MM.1S (cell line): ENCODE data around the gene MAGI1.

Experiments
- DNase-seq: peaks from one replicate; pipeline ENCODE4 v3.0.0-alpha.2; 2015
- H2AFZ ChIP-seq: fragments of 300-600 bp; sonication (generic); 2 replicates; pipeline ENCODE4 v1.6.0; 2016; ENCODE audit warnings: antibody characterized with exemption, low read length
- H3F3A ChIP-seq: fragments of 300-600 bp; sonication (generic); 2 replicates; pipeline ENCODE4 v1.6.1; 2016; ENCODE audit warnings: mild to moderate bottlenecking, antibody characterized with exemption, low read length, moderate library complexity, mixed read lengths; ENCODE audit not compliant: insufficient read depth
- H3K27ac ChIP-seq: fragments of 300-600 bp; sonication (generic); 2 replicates; pipeline ENCODE4 v1.5.1; 2016; ENCODE audit warnings: mild to moderate bottlenecking, low read length
- H3K27me3 ChIP-seq: fragments of 300-600 bp; sonication (generic); replicated peaks from 2 replicates; pipeline ENCODE4 v1.6.0; 2016; ENCODE audit warnings: low read length; ENCODE audit not compliant: insufficient read depth
- H3K36me3 ChIP-seq: fragments of 300-600 bp; sonication (generic); replicated peaks from 2 replicates; pipeline ENCODE4 v1.6.1; 2016; ENCODE audit warnings: mild to moderate bottlenecking, low read length, mixed read lengths; ENCODE audit not compliant: insufficient read depth
- H3K4me1 ChIP-seq: fragments of 300-600 bp; sonication (generic); 2 replicates; pipeline ENCODE4 v1.6.1; 2016; ENCODE audit warnings: low read length, mixed read lengths
- H3K4me2 ChIP-seq: fragments of 300-600 bp; sonication (generic); 2 replicates; pipeline ENCODE4 v1.6.0; 2016; ENCODE audit warnings: low read depth, low read length
- H3K4me3 ChIP-seq: fragments of 300-600 bp; sonication (generic); 2 replicates; pipeline ENCODE4 v1.5.1; 2016; ENCODE audit warnings: low read length, mixed read lengths
- H3K79me2 ChIP-seq: fragments of 300-600 bp; sonication (generic); 2 replicates; pipeline ENCODE4 v1.6.1; 2016; ENCODE audit warnings: mixed run types, low read length, mixed read lengths
- H3K9ac ChIP-seq: fragments of 300-600 bp; sonication (generic); 2 replicates; pipeline ENCODE4 v1.6.1; 2016; ENCODE audit warnings: low read length, mixed read lengths
- H3K9me2 ChIP-seq: fragments of 300-600 bp; sonication (generic); replicated peaks from 2 replicates; pipeline ENCODE4 v1.6.1; 2016; ENCODE audit warnings: mild to moderate bottlenecking, low read length, mixed read lengths; ENCODE audit not compliant: insufficient read depth
- H3K9me3 ChIP-seq: fragments of 300-600 bp; sonication (generic); replicated peaks from 2 replicates; pipeline ENCODE4 v1.6.1; 2016; ENCODE audit warnings: mild to moderate bottlenecking, low read length, mixed read lengths; ENCODE audit not compliant: insufficient read depth
- H4K20me1 ChIP-seq: fragments of 300-600 bp; sonication (generic); 2 replicates; pipeline ENCODE4 v1.6.1; 2016; ENCODE audit warnings: mild to moderate bottlenecking, low read length, moderate library complexity, mixed read lengths; ENCODE audit not compliant: insufficient read depth
- CTCF ChIP-seq: fragments of 300-600 bp; sonication (generic); IDR thresholded peaks from 2 replicates; pipeline ENCODE4 v1.5.1; 2016; ENCODE audit warnings: antibody characterized with exemption, low read length, mixed read lengths
- EZH2 ChIP-seq: fragments of 300-600 bp; sonication (generic); optimal IDR thresholded peaks from 2 replicates; pipeline ENCODE3; 2017; ENCODE audit warnings: low read depth, mild to moderate bottlenecking, antibody characterized with exemption, low read length, mixed read lengths
- EZH2phosphoT487 ChIP-seq: fragments of 300-600 bp; sonication (generic); IDR thresholded peaks from 2 replicates; pipeline ENCODE4 v1.6.1; 2018; ENCODE audit warnings: antibody characterized with exemption, low read length

MAGI1 gene

GRCh38 chr3:65376426-65376825 is 662.3 kb downstream of the MAGI1 start:
- Histone ChIP-seq H3K9me3 (no peaks in the 10 kb centered on the region), H3K27ac (no peak overlapping the region), H3K9ac (no peak overlapping the region), H3K27me3 (no peaks in the 10 kb centered on the region), H3F3A (no peaks in the 10 kb centered on the region), H3K36me3 (no peaks in the 10 kb centered on the region), H3K9me2 (no peaks in the 10 kb centered on the region), H3K79me2 (no peaks in the 10 kb centered on the region), H3K4me1 (no peaks in the 10 kb centered on the region), H3K4me2 (no peak overlapping the region), H3K4me3 (no peak overlapping the region), H2AFZ (no peak overlapping the region), H4K20me1 (no peaks in the 10 kb centered on the region)
- TF ChIP-seq EZH2phosphoT487, result no peak
- no peak for TF ChIP-seq EZH2
- no peak for TF ChIP-seq CTCF
- DNase-seq, result no peak

- no peak overlapping the region for H2AFZ ChIP-seq
- no peak overlapping the region for H3K9ac ChIP-seq
- no peaks in the 10 kb centered on the region for H3F3A ChIP-seq
- no peaks in the 10 kb centered on the region for H3K9me3 ChIP-seq
- no peak for DNase-seq
- H3K4me1 ChIP-seq, result no peaks in the 10 kb centered on the region
- no peak overlapping the region for H3K4me2 ChIP-seq
- no peaks in the 10 kb centered on the region for H3K27me3 ChIP-seq
- no peak overlapping the region for H3K27ac ChIP-seq
- no peak overlapping the region for H3K4me3 ChIP-seq
- no peaks in the 10 kb centered on the region for H3K9me2 ChIP-seq
- no peaks in the 10 kb centered on the region for H3K79me2 ChIP-seq
- no peaks in the 10 kb centered on the region for H3K36me3 ChIP-seq
- TF ChIP-seq EZH2phosphoT487 (no peak), CTCF (no peak), EZH2 (no peak)
- no peaks in the 10 kb centered on the region for H4K20me1 ChIP-seq
These were observed 667.7 kb downstream of the MAGI1 start for GRCh38 chr3:65371053-65371452.

GRCh38 chr3:65368866-65369265 is 669.9 kb downstream of the MAGI1 start:
- TF ChIP-seq EZH2phosphoT487 (no peak), CTCF (no peak), EZH2 (no peak)

More at GRCh38 chr3:65368866-65369265, 669.9 kb downstream of the MAGI1 start:
- no peaks in the 10 kb centered on the region for H3K79me2 ChIP-seq
- no peaks in the 10 kb centered on the region for H3K4me1 ChIP-seq
- H3K9me2 ChIP-seq, result no peaks in the 10 kb centered on the region
- H3K9me3 ChIP-seq, result no peaks in the 10 kb centered on the region
- no peaks in the 10 kb centered on the region for H4K20me1 ChIP-seq
- H3F3A ChIP-seq, result no peaks in the 10 kb centered on the region
- no peak overlapping the region for H3K9ac ChIP-seq
- no peak overlapping the region for H3K4me3 ChIP-seq
- H3K27ac ChIP-seq, result no peak overlapping the region
- no peak for DNase-seq
- no peaks in the 10 kb centered on the region for H3K27me3 ChIP-seq
- no peaks in the 10 kb centered on the region for H3K36me3 ChIP-seq
- H3K4me2 ChIP-seq, result no peak overlapping the region
- H2AFZ ChIP-seq, result no peak overlapping the region
